GM19438 (cell line): ENCODE results near the gene LDB2.

Experiments used
- ATAC-seq: cut with Tn5 transposase; IDR thresholded peaks from one replicate; pipeline ENCODE4 v1.9.1; 2021; ENCODE audit warnings: low read depth; ENCODE audit not compliant: unreplicated experiment

LDB2 gene

DNA sequence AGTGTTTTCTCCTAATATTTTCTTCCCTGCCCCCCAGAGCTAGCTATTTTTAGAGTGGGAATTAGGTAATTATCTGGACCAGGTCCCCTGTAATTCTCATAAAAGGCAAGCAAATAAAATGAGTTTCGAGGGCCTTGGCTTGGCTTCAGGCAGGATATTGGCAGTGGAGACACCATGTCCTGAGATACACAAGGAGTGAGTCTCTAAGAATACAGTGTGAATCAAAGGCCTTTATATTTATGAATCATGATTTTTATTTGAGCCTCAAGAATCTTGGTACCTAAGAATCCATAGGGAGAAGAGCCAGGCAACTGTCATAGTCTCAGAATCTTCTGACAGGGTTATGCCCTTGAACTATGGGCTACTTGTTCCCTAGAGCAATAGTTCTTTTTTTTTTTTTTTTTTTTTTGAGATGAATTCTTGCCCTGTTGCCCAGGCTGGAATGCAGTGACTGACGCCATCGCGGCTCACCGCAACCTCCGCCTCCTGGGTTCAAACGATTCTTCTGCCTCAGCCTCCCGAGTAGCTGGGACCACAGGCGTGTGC lies 205.4 kb downstream of the LDB2 start:
- ATAC-seq: no peak

DNA sequence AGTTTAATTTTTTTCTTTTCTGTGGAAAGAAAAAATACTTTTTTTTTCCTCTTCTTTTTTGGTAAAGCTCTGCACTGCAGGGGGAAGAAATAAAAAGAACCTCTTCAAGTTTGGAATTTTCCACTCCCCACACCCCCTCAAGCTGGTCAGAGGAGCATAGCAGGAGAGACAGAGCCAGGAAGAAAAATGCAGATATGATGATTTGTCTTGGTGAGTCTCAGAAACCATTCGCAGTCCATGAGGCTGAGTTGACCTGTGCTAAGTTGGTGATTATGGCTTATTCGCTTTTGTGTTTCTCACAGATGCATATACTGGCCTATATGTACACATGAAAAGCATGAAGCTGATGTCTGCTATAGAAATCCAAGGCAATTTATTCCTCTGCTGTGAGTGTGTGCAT lies 205.9 kb downstream of the LDB2 start:
- ATAC-seq: no peak

DNA sequence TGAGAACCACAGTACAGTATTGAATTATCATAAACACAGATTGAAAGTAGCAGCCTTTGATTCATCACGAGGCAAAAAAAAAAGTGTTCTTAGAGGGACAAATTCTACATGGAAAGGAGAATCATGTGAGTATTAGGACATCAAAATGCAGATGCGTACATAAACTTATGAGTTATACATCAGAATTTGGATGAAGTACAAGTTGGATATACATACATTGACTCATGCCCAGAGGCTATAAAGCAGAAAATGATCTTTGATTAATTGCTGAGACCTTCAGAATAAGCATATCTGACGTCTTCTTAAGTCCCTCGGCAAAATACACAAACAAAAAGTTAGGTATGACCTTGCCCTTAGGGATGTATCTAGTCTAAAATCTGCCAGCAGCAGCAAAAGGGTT lies 206.4 kb downstream of the LDB2 start:
- ATAC-seq: no peak

- no peak for ATAC-seq
These were observed 207.0 kb downstream of the LDB2 start for GRCh38 chr4:16691450-16691849.

DNA sequence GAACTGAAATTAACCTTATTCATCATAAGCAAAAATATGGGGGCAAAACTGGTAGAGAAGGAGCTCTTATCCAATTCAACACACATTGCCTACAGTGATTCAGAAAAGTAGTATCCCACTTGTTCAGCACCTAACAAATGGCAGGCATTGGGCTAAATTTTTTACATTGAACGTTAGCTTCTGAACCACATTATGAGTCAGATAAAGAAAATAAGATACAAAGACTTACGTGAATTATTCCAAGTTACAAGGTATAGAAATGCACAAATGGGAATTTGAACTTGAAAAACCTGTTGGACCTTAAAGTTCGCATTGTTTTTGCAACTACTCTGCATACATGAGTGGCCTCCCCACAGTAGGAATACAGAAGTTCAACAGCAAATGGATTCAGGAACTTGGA lies 210.6 kb downstream of the LDB2 start:
- ATAC-seq: no peak

DNA sequence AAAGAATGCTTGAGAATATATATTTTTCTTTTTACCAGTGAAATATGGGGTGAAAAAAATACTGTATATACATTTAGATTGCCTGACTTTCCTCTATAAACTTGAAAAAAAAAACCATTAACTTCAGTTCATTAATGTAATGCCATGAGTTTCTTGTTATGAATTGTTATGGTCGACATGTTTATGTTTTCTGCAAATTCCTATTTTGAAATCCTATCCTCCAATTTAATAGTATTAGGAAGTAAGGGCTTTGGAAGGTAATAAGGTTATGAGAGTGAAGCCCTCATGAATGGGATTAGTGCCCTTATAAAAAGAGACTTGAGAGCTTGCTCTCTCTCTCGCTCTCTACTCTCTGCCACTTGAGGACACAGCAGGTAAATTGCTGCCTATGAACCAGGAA lies 211.4 kb downstream of the LDB2 start:
- no peak for ATAC-seq

- no peak for ATAC-seq
These were observed 212.2 kb downstream of the LDB2 start for GRCh38 chr4:16686195-16686594.

- ATAC-seq: no peak
These were observed 212.9 kb downstream of the LDB2 start for GRCh38 chr4:16685536-16685935.

DNA sequence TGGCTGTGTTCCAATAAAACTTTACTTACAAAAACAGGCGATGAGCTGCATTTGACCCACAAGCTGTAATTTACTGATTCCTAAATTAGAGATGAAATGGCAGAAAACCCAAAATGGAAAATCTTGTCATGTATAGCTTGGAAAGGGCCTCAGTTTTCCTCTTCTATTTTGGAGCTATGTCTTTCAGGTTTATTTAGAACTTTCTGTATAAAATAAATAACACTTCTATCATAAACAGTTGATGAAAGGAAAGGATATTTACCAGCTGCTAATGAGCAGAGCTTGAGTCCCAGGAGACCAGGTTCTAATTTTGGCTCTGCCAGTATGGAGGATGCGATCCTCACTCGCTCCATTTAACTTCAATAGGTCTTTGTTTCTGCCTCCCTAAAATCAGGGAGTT lies 213.5 kb downstream of the LDB2 start:
- no peak for ATAC-seq

GRCh38 chr4:16684097-16684496 lies 214.3 kb downstream of the LDB2 start:
- no peak for ATAC-seq

GRCh38 chr4:16682975-16683374 lies 215.5 kb downstream of the LDB2 start:
- ATAC-seq: no peak

DNA sequence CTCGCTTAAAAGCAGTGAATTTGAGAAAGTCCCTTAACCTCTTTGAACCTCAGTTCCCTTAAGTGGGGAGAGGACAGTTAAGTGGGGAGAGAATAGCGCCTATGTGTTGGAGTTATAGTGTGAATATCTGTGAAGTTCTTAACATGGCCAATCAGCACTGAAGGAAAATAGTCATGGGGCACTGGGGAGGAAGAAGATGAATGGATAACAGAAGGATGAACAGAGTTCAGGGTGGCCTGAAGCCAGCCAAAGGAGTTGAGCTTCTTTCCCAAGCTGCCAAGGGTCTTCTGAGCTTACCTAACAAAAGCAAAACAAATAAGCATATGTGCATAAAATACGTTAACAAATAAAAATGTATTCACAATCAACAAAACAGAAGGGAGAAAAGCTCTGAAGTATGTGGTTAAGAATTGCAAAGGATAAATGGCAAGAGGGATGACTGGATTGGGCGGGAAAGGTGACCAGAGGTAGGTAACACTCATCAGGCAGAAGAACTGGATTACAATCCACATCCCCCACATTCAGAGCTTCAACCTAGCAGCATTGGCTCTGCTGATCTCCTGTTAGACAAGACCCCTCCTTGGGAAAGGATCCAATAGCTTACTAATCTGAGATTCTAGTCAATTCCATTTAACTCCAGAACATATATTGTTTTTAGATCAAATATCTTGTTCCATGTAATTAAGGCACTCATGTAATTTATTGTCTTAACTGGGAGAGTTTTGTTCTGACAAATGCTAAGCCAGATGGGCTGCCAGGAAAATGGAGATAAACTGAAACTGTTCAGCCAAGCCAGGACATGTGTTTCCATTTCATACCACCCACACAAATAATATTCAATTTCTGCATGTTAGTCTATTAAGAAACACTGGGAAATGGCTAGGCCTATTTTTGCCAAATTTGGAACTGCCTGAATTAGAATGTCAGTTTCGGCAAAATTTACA lies 221.2 kb downstream of the LDB2 start:
- ATAC-seq: no peak

- ATAC-seq: no peak
These were observed 222.1 kb downstream of the LDB2 start for GRCh38 chr4:16676230-16676770.

- no peak for ATAC-seq
These were observed 224.4 kb downstream of the LDB2 start for GRCh38 chr4:16674082-16674481.

GRCh38 chr4:16672421-16672820 lies 226.0 kb downstream of the LDB2 start:
- no peak for ATAC-seq

DNA sequence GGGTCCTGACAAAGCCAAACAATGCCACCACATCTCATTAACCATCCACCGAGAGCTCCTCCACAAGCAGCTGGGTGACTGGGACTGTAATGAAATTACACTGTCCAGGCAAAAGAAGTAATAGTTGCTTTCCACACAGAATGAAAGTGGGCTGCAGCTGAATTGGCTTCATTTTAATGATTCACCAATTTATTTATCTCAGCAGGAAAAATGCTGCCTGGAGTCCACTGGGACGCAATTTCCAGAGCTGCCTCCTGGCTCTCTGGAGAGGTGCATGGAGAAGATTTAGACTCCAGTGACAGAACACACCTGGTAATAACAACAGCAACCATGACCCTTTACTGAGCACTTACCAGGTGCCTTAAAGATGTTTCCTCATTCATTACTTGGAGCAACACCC lies 226.7 kb downstream of the LDB2 start:
- no peak for ATAC-seq

- no peak for ATAC-seq
These were observed 227.7 kb downstream of the LDB2 start for GRCh38 chr4:16670727-16671126.

- ATAC-seq: no peak
These were observed 229.4 kb downstream of the LDB2 start for GRCh38 chr4:16669036-16669435.

DNA sequence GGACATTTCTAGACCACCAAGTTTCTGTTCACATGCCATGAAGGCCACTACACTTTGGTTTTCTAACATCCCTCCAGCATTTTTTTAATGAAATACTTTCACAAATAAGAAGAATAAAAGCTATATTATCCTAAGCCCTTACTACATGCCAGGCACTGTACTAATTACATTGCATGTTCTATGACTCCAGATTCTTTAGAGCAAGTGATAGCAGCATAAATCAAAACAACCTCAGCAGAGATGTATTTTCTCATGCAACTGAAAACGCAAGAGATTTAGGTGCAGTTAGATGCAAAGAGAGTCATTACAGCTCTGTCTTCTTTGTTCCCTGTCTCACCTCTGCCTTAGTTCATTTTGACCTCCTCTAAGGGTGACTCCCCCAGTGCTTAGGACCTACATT lies 230.0 kb downstream of the LDB2 start:
- no peak for ATAC-seq

GRCh38 chr4:16667464-16667863 lies 231.0 kb downstream of the LDB2 start:
- no peak for ATAC-seq

- no peak for ATAC-seq
These were observed 232.4 kb downstream of the LDB2 start for GRCh38 chr4:16665942-16666551.

GRCh38 chr4:16663732-16664131 lies 234.7 kb downstream of the LDB2 start:
- no peak for ATAC-seq
